ENCODE data around the gene C4B.
"Not testable (repeated sequence)": the region's sequence is repeated elsewhere in the genome, so short reads cannot be mapped to it uniquely, and the experiment has no call there.

Gene C4B

DNA sequence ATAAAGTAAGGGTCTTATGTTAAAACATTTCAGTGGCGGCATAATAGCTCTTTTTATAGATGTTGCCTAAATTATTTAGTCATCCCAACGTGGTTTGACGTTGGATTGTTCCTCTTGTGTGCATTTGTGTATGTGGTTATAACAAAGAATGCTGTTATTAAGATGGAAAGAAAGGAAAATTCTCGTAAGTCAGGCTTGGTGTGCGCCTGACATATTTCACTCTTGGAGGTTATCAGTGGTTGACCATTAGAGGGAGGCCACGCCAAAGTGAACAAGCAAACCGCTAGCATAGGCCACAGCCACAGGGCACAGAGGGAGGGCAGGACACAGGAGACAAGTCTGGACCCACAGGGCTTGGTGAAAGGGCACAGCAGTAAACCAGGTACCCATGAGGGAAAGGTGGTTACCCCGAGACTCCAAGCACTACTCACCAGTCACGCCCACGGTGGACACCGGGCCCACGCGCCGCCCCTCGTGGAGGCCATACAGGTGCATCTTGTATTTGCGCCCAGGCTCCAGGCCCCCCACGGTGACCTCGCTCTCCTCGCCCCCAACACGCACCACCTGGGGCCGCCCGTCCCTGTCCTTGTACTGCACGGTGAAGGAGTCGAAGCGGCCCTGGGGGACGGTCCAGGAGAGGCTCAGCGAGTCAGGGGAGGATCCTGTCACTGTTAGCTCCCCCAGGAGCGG lies 46.5 kb downstream of the C4B start:
- Histone ChIP-seq H3K27me3 (replicated peaks; ENCODE audit: control insufficient read depth, insufficient read depth, low read length) (no peaks in the 10 kb centered on the region; the same call in 1 of the 2 replicates), H3K4me3 (replicated peaks; ENCODE audit: low read depth, low read length) (no peak overlapping the region), H3K36me3 (ENCODE audit: control insufficient read depth, insufficient read depth, low read length) (no peaks in the 10 kb centered on the region)
- DNase-seq (ENCODE audit: extremely low read depth, insufficient read length), result no peak
- TF ChIP-seq, protein P1, sequence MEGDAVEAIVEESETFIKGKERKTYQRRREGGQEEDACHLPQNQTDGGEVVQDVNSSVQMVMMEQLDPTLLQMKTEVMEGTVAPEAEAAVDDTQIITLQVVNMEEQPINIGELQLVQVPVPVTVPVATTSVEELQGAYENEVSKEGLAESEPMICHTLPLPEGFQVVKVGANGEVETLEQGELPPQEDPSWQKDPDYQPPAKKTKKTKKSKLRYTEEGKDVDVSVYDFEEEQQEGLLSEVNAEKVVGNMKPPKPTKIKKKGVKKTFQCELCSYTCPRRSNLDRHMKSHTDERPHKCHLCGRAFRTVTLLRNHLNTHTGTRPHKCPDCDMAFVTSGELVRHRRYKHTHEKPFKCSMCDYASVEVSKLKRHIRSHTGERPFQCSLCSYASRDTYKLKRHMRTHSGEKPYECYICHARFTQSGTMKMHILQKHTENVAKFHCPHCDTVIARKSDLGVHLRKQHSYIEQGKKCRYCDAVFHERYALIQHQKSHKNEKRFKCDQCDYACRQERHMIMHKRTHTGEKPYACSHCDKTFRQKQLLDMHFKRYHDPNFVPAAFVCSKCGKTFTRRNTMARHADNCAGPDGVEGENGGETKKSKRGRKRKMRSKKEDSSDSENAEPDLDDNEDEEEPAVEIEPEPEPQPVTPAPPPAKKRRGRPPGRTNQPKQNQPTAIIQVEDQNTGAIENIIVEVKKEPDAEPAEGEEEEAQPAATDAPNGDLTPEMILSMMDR (IDR thresholded peaks at IDR 0.05; ENCODE audit: insufficient read depth, low read length, poor library complexity, severe bottlenecking), result no peak

DNA sequence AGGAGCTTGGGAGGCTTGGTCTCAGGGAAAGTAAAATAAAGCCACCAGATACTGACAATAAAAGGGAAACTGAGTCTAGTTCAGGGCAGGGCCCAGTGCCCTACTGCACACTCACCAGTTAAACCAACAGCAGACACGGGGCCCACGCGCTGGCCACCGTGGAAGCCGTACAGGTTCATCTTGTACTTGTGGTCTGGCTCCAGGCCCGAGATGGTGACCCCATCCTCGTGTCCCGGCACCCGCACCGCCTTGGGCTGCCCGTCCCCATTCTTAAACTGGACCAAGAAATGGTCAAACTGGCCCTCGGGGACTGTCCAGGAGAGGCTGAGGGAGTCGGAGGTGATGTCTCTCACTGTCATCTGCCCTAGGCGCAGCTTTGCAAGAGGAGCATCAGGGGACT lies 50.1 kb downstream of the C4B start:
- H3K36me3 ChIP-seq (ENCODE audit: control insufficient read depth, insufficient read depth, low read length), result no peaks in the 10 kb centered on the region
- H3K27me3 ChIP-seq (replicated peaks; ENCODE audit: control insufficient read depth, insufficient read depth, low read length), result no peaks in the 10 kb centered on the region; the same call in 1 of the 2 replicates
- TF ChIP-seq, protein P1 (IDR thresholded peaks at IDR 0.05; ENCODE audit: insufficient read depth, low read length, poor library complexity, severe bottlenecking), result no peak
- no peak overlapping the region for H3K4me3 ChIP-seq (replicated peaks; ENCODE audit: low read depth, low read length)
- no peak for DNase-seq (ENCODE audit: extremely low read depth, insufficient read length)

DNA sequence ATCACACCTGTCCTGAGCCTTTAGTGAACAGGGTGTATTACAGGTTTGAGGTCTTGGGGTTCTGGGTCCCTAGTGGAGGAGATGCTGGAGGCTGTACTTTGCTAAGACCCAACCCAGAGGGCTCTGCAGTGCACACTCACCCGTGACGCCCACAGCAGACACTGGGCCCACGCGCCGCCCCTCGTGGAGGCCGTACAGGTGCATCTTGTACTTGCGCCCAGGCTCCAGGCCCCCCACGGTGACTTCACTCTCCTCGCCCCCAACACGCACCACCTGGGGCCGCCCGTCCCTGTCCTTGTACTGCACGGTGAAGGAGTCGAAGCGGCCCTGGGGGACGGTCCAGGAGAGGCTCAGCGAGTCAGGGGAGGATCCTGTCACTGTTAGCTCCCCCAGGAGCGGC lies 52.9 kb downstream of the C4B start:
- not testable (repeated sequence) for DNase-seq (ENCODE audit: extremely low read depth, insufficient read length); H3K4me3 ChIP-seq (replicated peaks; ENCODE audit: low read depth, low read length); H3K27me3 ChIP-seq (replicated peaks; ENCODE audit: control insufficient read depth, insufficient read depth, low read length); H3K36me3 ChIP-seq (ENCODE audit: control insufficient read depth, insufficient read depth, low read length)

DNA sequence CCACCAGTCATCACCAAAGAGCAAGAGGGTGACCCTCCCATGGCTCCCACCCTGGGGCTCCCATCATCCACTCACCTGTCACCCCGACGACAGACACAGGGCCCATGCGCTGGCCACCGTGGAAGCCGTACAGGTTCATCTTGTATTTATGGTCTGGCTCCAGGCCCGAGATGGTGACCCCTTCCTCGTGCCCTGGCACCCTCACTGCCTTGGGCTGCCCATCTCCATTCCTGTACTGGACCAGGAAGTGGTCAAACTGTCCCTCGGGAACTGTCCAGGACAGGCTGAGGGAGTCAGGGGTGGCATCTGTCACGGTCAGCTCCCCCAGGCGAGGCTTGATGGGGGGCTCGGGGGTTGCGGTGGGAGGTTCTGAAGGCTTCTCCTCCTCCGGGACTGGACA lies 53.7 kb downstream of the C4B start:
- not testable (repeated sequence) for H3K27me3 ChIP-seq (replicated peaks; ENCODE audit: control insufficient read depth, insufficient read depth, low read length); DNase-seq (ENCODE audit: extremely low read depth, insufficient read length); H3K36me3 ChIP-seq (ENCODE audit: control insufficient read depth, insufficient read depth, low read length); H3K4me3 ChIP-seq (replicated peaks; ENCODE audit: low read depth, low read length)

DNA sequence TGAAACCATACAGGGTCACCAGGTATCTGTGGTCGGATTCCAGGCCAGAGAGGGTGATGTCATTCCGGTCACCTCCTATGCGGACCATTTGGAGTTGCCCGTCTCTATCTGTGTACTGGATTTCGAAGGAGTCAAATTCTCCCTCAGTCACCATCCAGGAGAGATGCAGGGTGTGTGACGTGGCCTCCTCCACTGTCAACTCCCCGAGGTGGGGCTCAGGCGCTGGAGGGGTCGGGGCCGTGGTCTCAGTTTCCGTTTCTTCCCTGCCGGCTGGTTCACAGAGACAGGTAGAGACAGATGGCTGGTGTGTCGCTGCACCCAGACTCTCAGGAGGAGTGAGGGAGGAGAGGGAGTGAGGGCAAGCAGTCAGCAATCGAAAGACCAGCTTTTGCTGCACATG lies 54.3 kb downstream of the C4B start:
- Histone ChIP-seq H3K36me3 (ENCODE audit: control insufficient read depth, insufficient read depth, low read length) (no peaks in the 10 kb centered on the region), H3K27me3 (replicated peaks; ENCODE audit: control insufficient read depth, insufficient read depth, low read length) (no peaks in the 10 kb centered on the region; the same call in 1 of the 2 replicates), H3K4me3 (replicated peaks; ENCODE audit: low read depth, low read length) (no peak overlapping the region)
- TF ChIP-seq, protein P1 (IDR thresholded peaks at IDR 0.05; ENCODE audit: insufficient read depth, low read length, poor library complexity, severe bottlenecking), result no peak
- DNase-seq (ENCODE audit: extremely low read depth, insufficient read length), result no peak

DNA sequence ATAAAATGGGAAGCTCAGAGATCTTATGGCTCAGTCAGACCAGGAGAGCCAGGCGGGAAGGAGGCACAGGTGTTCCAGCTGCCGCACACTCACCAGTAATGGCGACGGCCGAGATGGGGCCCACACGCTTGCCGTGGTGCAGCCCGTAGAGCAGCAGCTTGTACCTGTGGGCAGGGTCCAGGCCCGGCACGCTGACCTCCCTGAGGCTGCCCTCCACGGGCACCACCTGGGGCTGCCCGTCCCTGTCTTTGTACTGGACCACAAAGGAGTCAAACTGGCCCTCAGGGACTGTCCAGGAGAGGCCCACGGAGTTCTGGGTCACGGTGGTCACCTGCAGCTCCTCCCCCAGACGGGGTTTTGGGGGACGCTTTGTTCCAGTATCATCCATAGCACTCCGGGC lies 54.9 kb downstream of the C4B start:
- TF ChIP-seq, protein P1 (IDR thresholded peaks at IDR 0.05; ENCODE audit: insufficient read depth, low read length, poor library complexity, severe bottlenecking), result no peak
- Histone ChIP-seq H3K36me3 (ENCODE audit: control insufficient read depth, insufficient read depth, low read length) (no peaks in the 10 kb centered on the region), H3K27me3 (replicated peaks; ENCODE audit: control insufficient read depth, insufficient read depth, low read length) (no peaks in the 10 kb centered on the region; the same call in 1 of the 2 replicates), H3K4me3 (replicated peaks; ENCODE audit: low read depth, low read length) (no peak overlapping the region)
- DNase-seq (ENCODE audit: extremely low read depth, insufficient read length), result no peak

Measured in GM06990 (cell line).